ENCODE results near the gene CLSTN3. TPM values are rescaled to one million over a fixed set of nuclear protein-coding genes. Genes with fewer than 3 reads are reported as not detected.

The CLSTN3 gene
- total and polyA plus RNA-seq, 2 of the 13 experiments (the other 11 are each of a cell fraction or from before 2014, with no cell fraction given) = 26.2 to 94.1 TPM

- TF ChIP-seq CERS6 (CRISPR knock-in tag; IDR thresholded peaks at IDR 0.05) = no peak
- TF ChIP-seq HMGA1 (CRISPR knock-in tag; conservative IDR thresholded peaks at IDR 0.05) = no peak
- no peak for TF ChIP-seq ZBTB37 (CRISPR knock-in tag; IDR thresholded peaks at IDR 0.05)
- TF ChIP-seq TGIF2 (CRISPR knock-in tag; IDR thresholded peaks at IDR 0.05) = no peak
- no peak for TF ChIP-seq ZNF704 (CRISPR knock-in tag; IDR thresholded peaks at IDR 0.05; ENCODE audit: borderline replicate concordance)
- TF ChIP-seq GRHL1 (CRISPR knock-in tag; conservative IDR thresholded peaks at IDR 0.05) = no peak
- TF ChIP-seq KLF13 (CRISPR knock-in tag; IDR thresholded peaks at IDR 0.05) = no peak
- TF ChIP-seq NR2F6 (IDR thresholded peaks at IDR 0.05) = peak; percentile 68; the same call in 1 of the 2 replicates
- peak; percentile 87 for TF ChIP-seq NR2F6 (CRISPR knock-in tag; IDR thresholded peaks at IDR 0.05)
- peak; percentile 14; the same call in 1 of the 2 replicates for TF ChIP-seq ONECUT2 (CRISPR knock-in tag; IDR thresholded peaks at IDR 0.05)
- TF ChIP-seq CEBPG (CRISPR knock-in tag; IDR thresholded peaks at IDR 0.05) = peak; percentile 97
- TF ChIP-seq RBAK (CRISPR knock-in tag; IDR thresholded peaks at IDR 0.05) = no peak
- no peak for TF ChIP-seq FOXJ3 (CRISPR knock-in tag; IDR thresholded peaks at IDR 0.05; ENCODE audit: borderline replicate concordance)
- TF ChIP-seq ZBTB8A (CRISPR knock-in tag; IDR thresholded peaks at IDR 0.05; ENCODE audit: borderline replicate concordance, low read depth) = no peak
- TF ChIP-seq SNAPC4 (CRISPR knock-in tag; IDR thresholded peaks at IDR 0.05) = no peak
- no peak for TF ChIP-seq ZSCAN12 (CRISPR knock-in tag; IDR thresholded peaks at IDR 0.05)
- TF ChIP-seq ETV5 (CRISPR knock-in tag; IDR thresholded peaks at IDR 0.05; ENCODE audit: borderline replicate concordance) = peak; percentile 64
- TF ChIP-seq MZF1 (CRISPR knock-in tag; IDR thresholded peaks at IDR 0.05; ENCODE audit: borderline replicate concordance) = no peak
These were observed 21.2 kb upstream of the CLSTN3 start, which contains the start of gene C1RL (continued) for GRCh38 chr12:7108796-7109571.

All from HepG2 (cell line).